CD14-positive monocyte (primary cell): ENCODE measurements around the gene CKS1B. TPM values are rescaled to one million over a fixed set of nuclear protein-coding genes. Genes with fewer than 3 reads are reported as not detected.

Source experiments
- DNase-seq, 3 donors: peaks; one replicate each; pipeline ENCODE4 v3.0.0-alpha.2; 2011 to 2022
- H2AFZ ChIP-seq: 2 replicates; pipeline ENCODE4 v1.6.0; 2012; ENCODE audit warnings: mild to moderate bottlenecking, low read depth, low read length, inconsistent platforms; ENCODE audit not compliant: insufficient read depth, poor library complexity, severe bottlenecking
- H3K27ac ChIP-seq, 2 donors: 1 replicate in 1 of 2; 2 replicates in 1 of 2; pipeline ENCODE4 v1.5.1; 2012 to 2013; ENCODE audit warnings: low read length in 2 of 2, control low read depth in 1 of 2, inconsistent platforms in 1 of 2, low read depth in 1 of 2, mild to moderate bottlenecking in 1 of 2
- H3K27me3 ChIP-seq, 2 donors: one replicate each; pipeline versions ENCODE4 v1.6.0 to v1.6.1; 2011 to 2013; ENCODE audit warnings: low read length in 2 of 2; ENCODE audit not compliant: control insufficient read depth in 2 of 2, insufficient read depth in 2 of 2
- H3K36me3 ChIP-seq, 2 donors: replicated peaks in 1 of 2; 1 replicate in 1 of 2; 2 replicates in 1 of 2; pipeline versions ENCODE4 v1.5.1 to v1.6.1; 2012 to 2013; ENCODE audit warnings: low read length in 2 of 2, control low read depth in 1 of 2, inconsistent platforms in 1 of 2, mild to moderate bottlenecking in 1 of 2; ENCODE audit not compliant: insufficient read depth in 2 of 2, control insufficient read depth in 1 of 2
- H3K4me1 ChIP-seq, 2 donors: 1 replicate in 1 of 2; 2 replicates in 1 of 2; pipeline versions ENCODE4 v1.5.1 to v1.6.1; 2012 to 2013; ENCODE audit warnings: low read length in 2 of 2, control low read depth in 1 of 2, inconsistent platforms in 1 of 2, mild to moderate bottlenecking in 1 of 2, moderate library complexity in 1 of 2; ENCODE audit not compliant: insufficient read depth in 2 of 2, control insufficient read depth in 1 of 2
- H3K4me2 ChIP-seq: replicated peaks from 2 replicates; pipeline ENCODE3; 2012; ENCODE audit warnings: low read length, moderate library complexity, mild to moderate bottlenecking; ENCODE audit not compliant: poor library complexity, severe bottlenecking; ENCODE audit errors: extremely low read depth
- H3K4me3 ChIP-seq, 3 experiments: fragments of 200-600 bp in 1 of 3; sonication (generic) in 1 of 3; replicated peaks in 1 of 3; 1 replicate in 2 of 3; 2 replicates in 1 of 3; pipeline ENCODE4 v1.5.1; 2011 to 2013; ENCODE audit warnings: low read length in 3 of 3, mild to moderate bottlenecking in 3 of 3, control low read depth in 2 of 3, low read depth in 2 of 3, inconsistent platforms in 1 of 3, moderate library complexity in 1 of 3
- H3K79me2 ChIP-seq: 2 replicates; pipeline ENCODE4 v1.6.0; 2012; ENCODE audit warnings: mild to moderate bottlenecking, control low read depth, inconsistent platforms, low read length, moderate library complexity; ENCODE audit not compliant: insufficient read depth
- H3K9ac ChIP-seq: 2 replicates; pipeline ENCODE4 v1.6.0; 2017; ENCODE audit warnings: low read length, mild to moderate bottlenecking; ENCODE audit not compliant: insufficient read depth, poor library complexity, severe bottlenecking
- H3K9me3 ChIP-seq, 2 donors: replicated peaks in 1 of 2; 1 replicate in 1 of 2; 2 replicates in 1 of 2; pipeline versions ENCODE4 v1.5.1 to v1.6.1; 2012 to 2013; ENCODE audit warnings: low read length in 2 of 2, control low read depth in 1 of 2; ENCODE audit not compliant: control insufficient read depth in 1 of 2, insufficient read depth in 1 of 2
- H4K20me1 ChIP-seq: 2 replicates; pipeline ENCODE4 v1.6.0; 2012; ENCODE audit warnings: mild to moderate bottlenecking, low read length, control low read depth, moderate library complexity; ENCODE audit not compliant: insufficient read depth
- H3K27ac Mint-ChIP-seq, 7 donors: one replicate each; pipeline ENCODE4 v1.8.0; 2020; ENCODE audit warnings: mild to moderate bottlenecking in 7 of 7, mixed read lengths in 7 of 7, moderate library complexity in 6 of 7, inconsistent platforms in 2 of 7
- H3K27me3 Mint-ChIP-seq, 3 donors: one replicate each; pipeline ENCODE4 v1.8.0; 2021 to 2022; ENCODE audit warnings: low read depth in 3 of 3, mild to moderate bottlenecking in 3 of 3, mixed read lengths in 3 of 3, moderate library complexity in 3 of 3, inconsistent platforms in 1 of 3
- H3K36me3 Mint-ChIP-seq, 2 donors: one replicate each; pipeline ENCODE4 v1.8.0; 2020; ENCODE audit warnings: mixed read lengths in 2 of 2, inconsistent platforms in 1 of 2, mild to moderate bottlenecking in 1 of 2
- H3K4me1 Mint-ChIP-seq: one replicate; pipeline ENCODE4 v1.8.0; 2020; ENCODE audit warnings: mild to moderate bottlenecking, mixed read lengths
- H3K4me3 Mint-ChIP-seq, 2 donors: one replicate each; pipeline ENCODE4 v1.8.0; 2020; ENCODE audit warnings: mild to moderate bottlenecking in 2 of 2, mixed read lengths in 2 of 2, moderate library complexity in 1 of 2
- H3K9me3 Mint-ChIP-seq, 7 donors: one replicate each; pipeline ENCODE4 v1.8.0; 2020 to 2022; ENCODE audit warnings: mixed read lengths in 7 of 7, mild to moderate bottlenecking in 6 of 7, moderate library complexity in 6 of 7, inconsistent platforms in 2 of 7
- WGBS: methylation state at CpG from one replicate; pipeline ENCODE4 v1.1.5; 2013; ENCODE audit warnings: missing lambda C conversion rate; ENCODE audit not compliant: insufficient coverage; 5-methylcytosine and 5-hydroxymethylcytosine counted together
- intact Hi-C, 2 donors: fragments of 100-400 bp; cut with micrococcal nuclease; formaldehyde crosslinking; loops; one replicate each; pipeline versions ENCODE4 v1.15.0 to v1.15.1; 2023
- polyA plus RNA-seq, 3 donors: library from polyadenylated mRNA; depleted of rRNA in 1 of 3; unstranded in 2 of 3; stranded (reverse) in 1 of 3; fragments of 300-500 nt in 2 of 3; fragments of >200 nt in 1 of 3; fragmentation: Illumina TruSeq in 2 of 3; gene quantifications; 1 replicate in 2 of 3; 2 replicates in 1 of 3; pipeline ENCODE4 v1.2.3, GENCODE V29; 2012 to 2021
- TF ChIP-seq, protein P1 (sequence below): fragments of 200-600 bp; IDR thresholded peaks from one replicate; pipeline ENCODE4 v1.8.0; 2022; ENCODE audit warnings: antibody characterized with exemption, mild to moderate bottlenecking

Gene CKS1B
- polyA plus RNA-seq, 3 donors: 9.4 to 22.6 (median 18.0) TPM

DNA sequence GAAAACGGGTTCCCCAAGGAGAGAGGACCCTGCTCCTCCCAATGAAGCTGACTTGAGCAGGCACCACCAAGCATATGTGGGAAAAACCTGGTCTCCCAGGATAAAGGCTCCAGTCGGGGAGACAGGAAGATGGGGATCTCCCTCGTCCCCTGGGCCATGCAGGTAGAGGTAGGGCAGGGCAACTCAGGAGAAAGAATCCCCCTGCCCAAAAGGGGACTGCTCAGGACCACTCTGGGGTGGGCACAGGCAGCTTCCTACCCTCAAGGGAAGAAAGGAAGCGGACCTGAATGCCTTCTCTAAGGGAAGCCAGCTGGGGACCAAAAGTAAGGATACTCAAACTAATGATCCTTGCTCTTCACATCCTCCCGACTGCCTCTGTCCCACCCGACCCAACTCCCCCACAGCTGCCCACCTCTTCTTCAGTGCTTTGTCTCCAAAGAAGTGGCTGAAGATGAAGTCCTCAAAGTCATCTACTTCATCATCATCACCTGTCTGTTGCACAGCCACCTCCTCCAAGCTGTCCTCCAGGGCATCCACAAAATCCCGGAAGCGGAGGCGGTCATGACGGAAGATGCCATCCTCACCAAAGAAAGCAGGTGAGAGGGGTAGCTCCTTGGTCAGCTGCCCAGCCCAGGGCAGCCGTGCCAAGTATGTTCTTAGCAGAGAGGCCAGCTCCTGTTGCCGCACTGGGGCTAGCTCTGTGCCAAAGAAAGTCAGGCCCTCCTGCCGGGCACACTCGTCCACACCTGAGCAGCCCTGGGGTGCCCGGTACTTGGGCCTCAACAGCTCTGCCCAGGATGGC is 29.1 kb upstream of the CKS1B start:
- Histone ChIP-seq H3K4me3 (no peak overlapping the region), H3K9ac (no peak overlapping the region), H3K36me3 (peaks cover 32 to 50% of the 10 kb centered on the region in 2 donors), H3K79me2 (no peaks in the 10 kb centered on the region), H3K4me2 (no peak overlapping the region), H3K27ac (peak overlapping the region in 1 of 2 donors; percentile 82), H3K4me1 (peaks cover 36 to 43% of the 10 kb centered on the region in 2 donors), H2AFZ (no peak overlapping the region), H4K20me1 (no peaks in the 10 kb centered on the region), H3K9me3 (no peaks in the 10 kb centered on the region), H3K27me3 (no peaks in the 10 kb centered on the region)
- H3K36me3 Mint-ChIP-seq: peaks cover 33 to 49% of the 10 kb centered on the region in 2 donors
- peaks cover 0 to 2% (median 0%) of the 10 kb centered on the region in 3 donors for H3K27me3 Mint-ChIP-seq
- no peak overlapping the region for H3K4me3 Mint-ChIP-seq
- H3K27ac Mint-ChIP-seq: no peak overlapping the region
- DNase-seq: no peak
- TF ChIP-seq, protein P1, sequence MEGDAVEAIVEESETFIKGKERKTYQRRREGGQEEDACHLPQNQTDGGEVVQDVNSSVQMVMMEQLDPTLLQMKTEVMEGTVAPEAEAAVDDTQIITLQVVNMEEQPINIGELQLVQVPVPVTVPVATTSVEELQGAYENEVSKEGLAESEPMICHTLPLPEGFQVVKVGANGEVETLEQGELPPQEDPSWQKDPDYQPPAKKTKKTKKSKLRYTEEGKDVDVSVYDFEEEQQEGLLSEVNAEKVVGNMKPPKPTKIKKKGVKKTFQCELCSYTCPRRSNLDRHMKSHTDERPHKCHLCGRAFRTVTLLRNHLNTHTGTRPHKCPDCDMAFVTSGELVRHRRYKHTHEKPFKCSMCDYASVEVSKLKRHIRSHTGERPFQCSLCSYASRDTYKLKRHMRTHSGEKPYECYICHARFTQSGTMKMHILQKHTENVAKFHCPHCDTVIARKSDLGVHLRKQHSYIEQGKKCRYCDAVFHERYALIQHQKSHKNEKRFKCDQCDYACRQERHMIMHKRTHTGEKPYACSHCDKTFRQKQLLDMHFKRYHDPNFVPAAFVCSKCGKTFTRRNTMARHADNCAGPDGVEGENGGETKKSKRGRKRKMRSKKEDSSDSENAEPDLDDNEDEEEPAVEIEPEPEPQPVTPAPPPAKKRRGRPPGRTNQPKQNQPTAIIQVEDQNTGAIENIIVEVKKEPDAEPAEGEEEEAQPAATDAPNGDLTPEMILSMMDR: no peak
- peaks cover 47% of the 10 kb centered on the region for H3K4me1 Mint-ChIP-seq
- intact Hi-C loops: no loop called here
- no peaks in the 10 kb centered on the region for H3K9me3 Mint-ChIP-seq
- 83% methylated on average over 13 of the region's 15 CpGs for WGBS

DNA sequence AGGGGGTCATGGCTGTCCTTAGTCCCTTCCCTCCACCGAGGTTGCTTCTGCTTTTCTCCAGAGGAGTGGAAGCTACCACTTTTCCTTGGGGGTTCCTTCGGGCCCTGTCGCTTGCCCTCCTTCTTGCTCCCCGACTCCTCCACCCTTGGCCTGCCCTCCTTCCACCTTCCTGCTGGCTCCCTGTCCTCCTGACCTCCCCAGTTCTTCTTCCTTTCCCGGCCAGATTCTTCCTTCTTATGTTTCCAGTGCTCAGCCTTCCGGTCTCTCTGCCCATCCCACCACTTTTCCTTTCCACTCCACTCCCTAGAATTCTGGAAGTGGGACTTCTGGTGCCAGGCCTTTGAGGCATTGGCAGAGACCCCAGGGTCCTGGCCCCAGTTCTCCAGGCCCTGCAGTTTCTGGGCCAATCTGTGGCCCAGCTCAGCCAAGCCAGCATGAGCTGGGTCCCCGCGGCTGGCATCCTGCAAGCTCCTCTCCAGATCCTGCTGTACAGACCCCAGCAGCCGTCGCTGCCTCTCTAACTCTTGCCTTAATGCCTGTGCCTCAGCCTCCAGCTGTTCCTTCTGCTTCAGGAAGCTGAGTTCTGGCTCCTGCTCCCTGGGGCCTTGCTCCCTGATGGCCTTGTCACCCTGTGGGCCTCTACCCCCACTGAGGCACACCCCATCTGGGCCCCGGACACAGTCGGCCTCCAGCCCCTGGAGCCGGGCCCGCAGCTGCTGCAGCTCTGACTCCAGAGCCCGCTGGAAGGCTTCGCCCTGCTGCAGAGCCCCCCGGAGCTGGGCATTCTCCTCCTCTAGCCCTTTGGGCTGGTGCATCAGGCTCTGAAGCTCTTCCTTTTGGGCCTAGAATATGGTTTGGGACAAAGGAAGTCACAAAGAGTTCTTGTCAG is 28.3 kb upstream of the CKS1B start:
- TF ChIP-seq, protein P1: no peak

More for the DNA sequence above, 28.3 kb upstream of the CKS1B start:
- no peak overlapping the region for H2AFZ ChIP-seq
- 91% methylated on average over 16 of the region's 17 CpGs for WGBS
- DNase-seq: no peak
- peaks cover under 1% of the 10 kb centered on the region for H4K20me1 ChIP-seq
- H3K79me2 ChIP-seq: no peaks in the 10 kb centered on the region
- Mint-ChIP-seq H3K4me1 (peaks cover 39% of the 10 kb centered on the region), H3K36me3 (peaks cover 42 to 58% of the 10 kb centered on the region in 2 donors), H3K27me3 (peaks cover 0 to 2% (median 0%) of the 10 kb centered on the region in 3 donors), H3K4me3 (no peak overlapping the region), H3K27ac (peak overlapping the region in 1 of 7 donors; percentile 68), H3K9me3 (no peaks in the 10 kb centered on the region)
- H3K4me2 ChIP-seq: no peak overlapping the region
- intact Hi-C loops: no loop called here
- H3K36me3 ChIP-seq: peaks cover 40 to 58% of the 10 kb centered on the region in 2 donors
- no peak overlapping the region for H3K9ac ChIP-seq
- H3K4me3 ChIP-seq: no peak overlapping the region
- H3K27me3 ChIP-seq: no peaks in the 10 kb centered on the region
- H3K9me3 ChIP-seq: no peaks in the 10 kb centered on the region
- H3K4me1 ChIP-seq: peaks cover 35 to 39% of the 10 kb centered on the region in 2 donors
- no peak overlapping the region for H3K27ac ChIP-seq
